Measurements from ENCODE around the gene PEAR1. TPM values are rescaled to one million over a fixed set of nuclear protein-coding genes. Genes with fewer than 3 reads are reported as not detected.

The PEAR1 gene
- total RNA-seq, 4 donors from 2014 or later, result 4.3 to 11.2 (median 6.0) TPM

DNA sequence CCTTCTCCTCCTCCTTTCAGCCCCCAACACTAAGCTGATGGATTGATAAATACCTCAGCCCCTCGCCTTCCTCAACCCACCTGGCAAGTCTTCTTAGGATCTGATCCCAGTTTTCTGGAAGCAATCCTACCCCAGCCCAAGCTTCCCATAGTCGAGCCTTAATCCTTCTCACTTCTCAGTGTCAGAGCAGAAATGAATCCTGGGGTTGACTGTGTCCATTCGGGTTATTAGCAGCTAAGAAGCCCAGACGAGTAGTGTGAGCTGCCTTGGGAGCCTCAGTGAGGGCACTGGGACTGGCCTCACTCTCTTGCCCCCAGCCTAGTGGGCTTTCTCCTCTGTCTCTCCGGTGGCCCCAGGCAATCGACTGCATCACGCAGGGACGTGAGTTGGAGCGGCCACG is 12.4 kb upstream of the PEAR1 start:
- Histone ChIP-seq H3K4me1 (no peaks in the 10 kb centered on the region), H3K27ac (no peak overlapping the region), H3K4me3 (no peak overlapping the region), H3K36me3 (no peaks in the 10 kb centered on the region), H3K27me3 (peaks cover 0 to 6% (median 0%) of the 10 kb centered on the region in 3 donors), H3K9me3 (no peaks in the 10 kb centered on the region)
- DNase-seq, result no peak
- ATAC-seq, result no peak
- intact Hi-C loops (cut with DNase I; ENCODE audit: low total_unique reads) (no loop called here), in situ Hi-C loops (cut with MboI; ENCODE audit: low sequenced_read_pairs in 4 of 4) (loop anchor here in 2 of 4 donors (10.0 to 25.0 kb wide), 2 partner anchors 166 to 194 kb away; partner anchors contain the start of gene NES (in 1 of the 2))
- TF ChIP-seq, protein P1, sequence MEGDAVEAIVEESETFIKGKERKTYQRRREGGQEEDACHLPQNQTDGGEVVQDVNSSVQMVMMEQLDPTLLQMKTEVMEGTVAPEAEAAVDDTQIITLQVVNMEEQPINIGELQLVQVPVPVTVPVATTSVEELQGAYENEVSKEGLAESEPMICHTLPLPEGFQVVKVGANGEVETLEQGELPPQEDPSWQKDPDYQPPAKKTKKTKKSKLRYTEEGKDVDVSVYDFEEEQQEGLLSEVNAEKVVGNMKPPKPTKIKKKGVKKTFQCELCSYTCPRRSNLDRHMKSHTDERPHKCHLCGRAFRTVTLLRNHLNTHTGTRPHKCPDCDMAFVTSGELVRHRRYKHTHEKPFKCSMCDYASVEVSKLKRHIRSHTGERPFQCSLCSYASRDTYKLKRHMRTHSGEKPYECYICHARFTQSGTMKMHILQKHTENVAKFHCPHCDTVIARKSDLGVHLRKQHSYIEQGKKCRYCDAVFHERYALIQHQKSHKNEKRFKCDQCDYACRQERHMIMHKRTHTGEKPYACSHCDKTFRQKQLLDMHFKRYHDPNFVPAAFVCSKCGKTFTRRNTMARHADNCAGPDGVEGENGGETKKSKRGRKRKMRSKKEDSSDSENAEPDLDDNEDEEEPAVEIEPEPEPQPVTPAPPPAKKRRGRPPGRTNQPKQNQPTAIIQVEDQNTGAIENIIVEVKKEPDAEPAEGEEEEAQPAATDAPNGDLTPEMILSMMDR (IDR thresholded peaks at IDR 0.05 in 4 of 5, conservative IDR thresholded peaks at IDR 0.05 in 1 of 5), result no peak
- no peak for TF ChIP-seq POLR2A (IDR thresholded peaks at IDR 0.05)

DNA sequence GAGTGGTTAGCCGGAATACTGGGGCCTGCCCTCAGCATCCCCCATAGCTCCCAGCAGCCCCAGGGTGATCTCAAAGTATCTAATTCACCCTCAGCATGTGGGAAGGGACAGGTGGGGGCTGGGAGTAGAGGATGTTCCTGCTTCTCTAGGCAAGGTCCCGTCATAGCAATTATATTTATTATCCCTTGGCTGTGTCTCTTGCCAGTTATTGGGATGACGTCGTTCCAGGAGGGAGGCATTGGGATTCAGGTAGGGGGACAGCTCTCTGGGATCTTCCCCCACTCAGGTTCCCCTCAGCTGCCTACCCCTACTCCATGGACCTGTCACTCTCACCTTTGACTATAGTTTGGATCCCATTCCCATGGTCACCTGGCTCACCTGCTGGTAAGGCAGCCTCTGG is 11.9 kb upstream of the PEAR1 start:
- Histone ChIP-seq H3K4me1 (no peaks in the 10 kb centered on the region), H3K27ac (no peak overlapping the region), H3K9me3 (no peaks in the 10 kb centered on the region), H3K4me3 (no peak overlapping the region), H3K36me3 (no peaks in the 10 kb centered on the region), H3K27me3 (peaks cover 0 to 6% (median 0%) of the 10 kb centered on the region in 3 donors)
- TF ChIP-seq POLR2A (IDR thresholded peaks at IDR 0.05), result no peak
- TF ChIP-seq, protein P1 (IDR thresholded peaks at IDR 0.05 in 4 of 5, conservative IDR thresholded peaks at IDR 0.05 in 1 of 5), result no peak
- ATAC-seq (no peak), DNase-seq (no peak)
- intact Hi-C loops (cut with DNase I; ENCODE audit: low total_unique reads), result no loop called here
- in situ Hi-C loops (cut with MboI; ENCODE audit: low sequenced_read_pairs in 4 of 4), result loop anchor here in 2 of 4 donors (10.0 to 25.0 kb wide), 2 partner anchors 167 to 194 kb away; partner anchors contain the start of gene NES (in 1 of the 2)

DNA sequence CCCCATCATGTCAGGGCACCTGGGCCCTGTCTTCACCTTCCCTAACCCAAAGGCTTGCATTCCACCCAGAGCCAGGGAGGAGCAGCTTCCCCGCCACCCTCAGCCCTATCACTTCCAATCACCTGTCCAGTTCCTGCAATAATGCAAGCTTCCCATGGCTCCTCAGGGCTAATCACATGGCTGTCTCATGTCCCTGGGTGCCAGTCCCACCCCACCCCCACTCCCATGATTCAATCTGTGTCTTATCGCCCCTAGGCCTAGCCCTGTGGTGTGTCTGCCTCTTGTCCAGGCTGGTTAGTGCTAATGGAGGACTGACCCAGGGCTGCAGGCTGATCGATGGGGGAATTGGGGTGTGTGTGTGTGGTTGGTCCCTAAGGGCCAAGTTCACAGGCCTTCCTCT is 11.0 kb upstream of the PEAR1 start:
- ATAC-seq (no peak), DNase-seq (no peak)
- Histone ChIP-seq H3K4me3 (no peak overlapping the region), H3K27ac (no peak overlapping the region), H3K36me3 (no peaks in the 10 kb centered on the region), H3K4me1 (no peaks in the 10 kb centered on the region), H3K9me3 (no peaks in the 10 kb centered on the region), H3K27me3 (peaks cover 0 to 6% (median 0%) of the 10 kb centered on the region in 3 donors)
- in situ Hi-C loops (cut with MboI; ENCODE audit: low sequenced_read_pairs in 4 of 4) (loop anchor here in 2 of 4 donors (10.0 to 25.0 kb wide), 2 partner anchors 168 to 195 kb away; partner anchors contain the start of gene NES (in 1 of the 2)), intact Hi-C loops (cut with DNase I; ENCODE audit: low total_unique reads) (no loop called here)
- TF ChIP-seq POLR2A (IDR thresholded peaks at IDR 0.05), result no peak
- TF ChIP-seq, protein P1 (IDR thresholded peaks at IDR 0.05 in 4 of 5, conservative IDR thresholded peaks at IDR 0.05 in 1 of 5), result no peak

DNA sequence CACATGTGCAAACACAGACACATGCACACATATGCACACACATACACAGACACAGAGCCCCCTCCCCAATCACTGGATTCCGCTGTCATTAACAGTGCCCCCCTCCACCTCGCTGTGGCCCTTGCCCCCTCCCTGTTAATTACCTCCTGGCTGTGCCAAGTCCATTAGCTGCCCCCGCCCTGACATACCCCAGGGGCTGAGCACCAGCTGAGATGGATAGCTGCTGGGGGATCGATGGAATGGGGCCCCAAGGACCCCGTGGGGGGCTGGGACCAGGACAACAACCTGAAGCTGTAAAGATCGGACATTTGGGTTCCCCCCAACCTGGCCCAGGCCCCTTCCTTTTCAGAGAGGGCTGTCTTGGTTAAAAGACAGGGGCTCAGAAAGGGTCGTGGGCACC is 9.6 kb upstream of the PEAR1 start:
- no peak overlapping the region for H3K4me3 ChIP-seq
- H3K27me3 ChIP-seq, result peaks cover 0 to 6% (median 0%) of the 10 kb centered on the region in 3 donors
- TF ChIP-seq POLR2A (IDR thresholded peaks at IDR 0.05), result no peak
- TF ChIP-seq, protein P1 (IDR thresholded peaks at IDR 0.05 in 4 of 5, conservative IDR thresholded peaks at IDR 0.05 in 1 of 5), result no peak
- in situ Hi-C loops (cut with MboI; ENCODE audit: low sequenced_read_pairs in 4 of 4), result loop anchor here in 2 of 4 donors (10.0 to 25.0 kb wide), 2 partner anchors 169 to 197 kb away; partner anchors contain the start of gene NES (in 1 of the 2)
- H3K27ac ChIP-seq, result no peak overlapping the region
- ATAC-seq (no peak), DNase-seq (no peak)
- H3K4me1 ChIP-seq, result no peaks in the 10 kb centered on the region
- no peaks in the 10 kb centered on the region for H3K36me3 ChIP-seq
- H3K9me3 ChIP-seq, result no peaks in the 10 kb centered on the region
- intact Hi-C loops (cut with DNase I; ENCODE audit: low total_unique reads), result no loop called here
